ENCODE results near the gene MIPOL1. TPM values are rescaled to one million over a fixed set of nuclear protein-coding genes. Genes with fewer than 3 reads are reported as not detected.

The MIPOL1 gene
- total and polyA plus RNA-seq, 7 donors: 0.77 to 5.6 (median 5.1) TPM

DNA sequence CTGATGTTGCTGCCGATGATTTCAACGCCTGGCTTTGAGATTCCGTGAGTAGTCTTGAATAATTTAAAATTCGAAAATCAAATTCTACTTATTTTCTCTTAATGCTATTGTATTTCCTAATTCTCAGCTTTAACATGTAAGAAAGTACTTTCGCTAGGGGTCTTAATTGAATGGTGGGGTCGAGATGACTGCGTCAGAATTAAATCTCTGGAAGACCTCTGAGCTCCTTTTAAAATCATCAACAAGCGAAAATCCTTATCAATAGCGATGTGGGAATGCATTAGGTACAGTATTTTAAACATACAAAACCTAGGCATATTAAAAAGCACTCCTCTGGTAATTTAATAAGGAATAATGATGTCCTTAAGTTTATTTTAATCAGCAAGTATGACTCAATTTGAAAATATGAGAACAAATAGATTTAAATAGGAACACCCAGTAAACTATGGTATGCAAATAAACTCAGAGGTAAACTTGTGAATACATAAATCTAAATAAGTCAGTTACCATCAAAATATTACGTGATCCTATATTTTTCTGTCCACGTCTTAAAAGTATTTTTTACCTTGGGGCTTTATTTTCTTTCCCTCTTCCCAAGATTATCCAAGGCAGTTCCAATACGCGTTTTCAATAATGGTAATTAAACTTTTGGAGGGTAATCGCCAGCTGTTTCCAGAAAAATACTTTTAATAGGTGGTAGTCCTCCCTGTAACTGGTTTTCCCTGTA is 395.9 kb downstream of the MIPOL1 start:
- intact Hi-C loops (cut with DNase I): loop anchor here in 1 of 2 donors (10.0 kb wide), 1 partner anchor 349 kb away; no protein-coding TSS in a partner anchor
- H3K4me1 ChIP-seq: peaks cover 24% of the 10 kb centered on the region
- peaks cover 5 to 98% (median 56%) of the 10 kb centered on the region in 3 donors for H3K27me3 ChIP-seq (ENCODE audit: insufficient read depth in 3 of 3, low read length in 2 of 3)
- ATAC-seq (no peak), DNase-seq (no peak)
- peak overlapping the region; percentile 62 for H3K4me3 ChIP-seq
- no peaks in the 10 kb centered on the region for H3K9me3 ChIP-seq
- H3K36me3 ChIP-seq (ENCODE audit: insufficient read depth in 1 of 2, low read depth in 1 of 2): no peaks in the 10 kb centered on the region
- 16 to 21% (median 20%) methylated on average over 14 of the region's 14 CpGs for WGBS, 3 donors
- TF ChIP-seq, protein P1, sequence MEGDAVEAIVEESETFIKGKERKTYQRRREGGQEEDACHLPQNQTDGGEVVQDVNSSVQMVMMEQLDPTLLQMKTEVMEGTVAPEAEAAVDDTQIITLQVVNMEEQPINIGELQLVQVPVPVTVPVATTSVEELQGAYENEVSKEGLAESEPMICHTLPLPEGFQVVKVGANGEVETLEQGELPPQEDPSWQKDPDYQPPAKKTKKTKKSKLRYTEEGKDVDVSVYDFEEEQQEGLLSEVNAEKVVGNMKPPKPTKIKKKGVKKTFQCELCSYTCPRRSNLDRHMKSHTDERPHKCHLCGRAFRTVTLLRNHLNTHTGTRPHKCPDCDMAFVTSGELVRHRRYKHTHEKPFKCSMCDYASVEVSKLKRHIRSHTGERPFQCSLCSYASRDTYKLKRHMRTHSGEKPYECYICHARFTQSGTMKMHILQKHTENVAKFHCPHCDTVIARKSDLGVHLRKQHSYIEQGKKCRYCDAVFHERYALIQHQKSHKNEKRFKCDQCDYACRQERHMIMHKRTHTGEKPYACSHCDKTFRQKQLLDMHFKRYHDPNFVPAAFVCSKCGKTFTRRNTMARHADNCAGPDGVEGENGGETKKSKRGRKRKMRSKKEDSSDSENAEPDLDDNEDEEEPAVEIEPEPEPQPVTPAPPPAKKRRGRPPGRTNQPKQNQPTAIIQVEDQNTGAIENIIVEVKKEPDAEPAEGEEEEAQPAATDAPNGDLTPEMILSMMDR (IDR thresholded peaks at IDR 0.05): no peak
- no peak overlapping the region for H3K27ac ChIP-seq

DNA sequence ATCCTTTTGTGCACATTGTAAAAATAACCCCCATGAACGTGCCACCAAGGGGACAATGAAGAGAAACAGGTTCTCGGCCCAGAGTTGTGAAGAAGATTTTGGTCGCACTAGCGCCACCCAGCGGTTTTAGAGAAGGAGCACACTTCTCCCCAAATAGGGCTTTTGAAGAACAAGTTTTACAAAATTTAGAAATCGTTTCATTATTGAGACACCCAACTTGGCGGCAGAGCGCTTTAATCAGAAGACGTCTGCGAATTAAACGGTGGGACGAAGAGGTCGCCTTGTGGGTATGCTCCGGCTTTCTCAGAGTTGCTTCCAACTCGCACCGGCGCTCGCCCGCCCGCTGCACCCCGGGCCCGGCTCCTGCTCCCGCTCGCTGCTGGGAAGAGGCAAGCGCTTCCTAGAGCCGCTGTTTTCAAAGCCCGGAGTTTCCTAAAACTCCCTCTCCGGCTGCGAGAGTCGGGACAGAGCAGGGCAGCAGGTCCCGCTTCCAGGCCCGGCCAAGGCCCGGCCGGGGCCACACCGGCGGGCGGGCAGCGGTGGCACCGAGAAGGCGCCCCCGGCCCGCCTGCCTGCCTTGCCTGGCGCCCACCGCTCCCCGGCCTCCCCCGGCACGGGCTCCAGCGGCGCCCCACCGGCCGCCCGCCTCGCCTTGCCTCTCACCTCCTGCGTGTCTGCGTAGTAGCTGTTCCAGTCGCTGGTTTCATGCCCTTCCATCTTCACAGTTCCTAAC is 396.7 kb downstream of the MIPOL1 start:
- peaks cover 30% of the 10 kb centered on the region for H3K4me1 ChIP-seq
- TF ChIP-seq, protein P1 (IDR thresholded peaks at IDR 0.05): peak; percentile 49
- H3K9me3 ChIP-seq: no peaks in the 10 kb centered on the region
- peaks cover 5 to 98% (median 57%) of the 10 kb centered on the region in 3 donors for H3K27me3 ChIP-seq (ENCODE audit: insufficient read depth in 3 of 3, low read length in 2 of 3)
- DNase-seq: no peak
- H3K36me3 ChIP-seq (ENCODE audit: insufficient read depth in 1 of 2, low read depth in 1 of 2): no peaks in the 10 kb centered on the region
- WGBS, 3 donors: 1 to 2% (median 2%) methylated on average over 46 to 56 of the region's 56 CpGs
- H3K4me3 ChIP-seq: peak overlapping the region; percentile 62
- intact Hi-C loops (cut with DNase I): loop anchor here in 1 of 2 donors (10.0 kb wide), 1 partner anchor 350 kb away; no protein-coding TSS in a partner anchor
- ATAC-seq: peak in 1 of 4 donors; percentile 6
- no peak overlapping the region for H3K27ac ChIP-seq

DNA sequence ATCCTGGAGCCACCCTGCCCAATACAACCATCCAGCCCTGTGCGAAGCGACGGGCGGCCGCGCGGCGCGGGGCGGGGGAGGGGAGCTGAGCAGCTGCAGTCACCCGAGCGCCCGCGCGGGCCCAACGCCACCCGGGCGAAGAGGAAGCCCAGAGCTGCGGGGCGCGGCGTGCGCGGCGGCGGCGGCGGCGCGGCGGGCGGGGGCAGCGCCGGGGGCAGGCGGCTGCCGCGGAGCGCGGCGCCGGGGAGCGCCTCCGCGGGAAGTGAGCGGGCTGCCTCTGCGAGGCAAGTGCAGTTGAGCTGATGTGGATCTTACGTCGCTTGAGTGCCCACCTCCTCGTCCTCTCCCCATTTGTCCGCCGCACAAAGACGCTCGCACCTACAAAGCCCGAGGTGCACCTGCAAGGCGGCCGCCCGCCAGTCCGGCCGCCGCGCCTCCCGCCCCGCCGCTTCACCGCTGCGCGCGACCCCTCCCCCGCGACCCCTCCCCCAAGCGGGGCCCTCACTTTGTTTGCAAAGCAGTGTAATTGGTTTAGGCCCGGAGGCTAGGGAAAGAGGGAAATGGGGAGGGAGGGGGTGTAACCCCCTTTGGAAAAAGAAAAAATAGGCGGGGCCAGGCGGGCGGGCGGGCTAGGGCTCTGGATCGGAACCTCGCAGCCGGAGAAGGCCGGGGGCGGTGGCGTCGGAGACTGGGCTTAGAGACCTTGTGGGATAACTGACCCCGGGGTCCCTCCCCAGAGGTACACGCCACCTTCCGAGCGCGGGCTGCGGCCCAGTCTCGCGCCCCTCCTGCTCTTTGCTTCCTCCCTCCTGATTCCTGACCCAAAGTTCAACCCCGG is 397.5 kb downstream of the MIPOL1 start, which contains the start of the genes FOXA1 and TTC6:
Gene FOXA1 (minus strand): TSS at position 279 of the 838 bp plus-strand sequence. CDS start 277 bp downstream, at position 2.
Gene TTC6 (plus strand): TSS at position 659 of the 838 bp plus-strand sequence. CDS start 26,436 bp downstream, outside the sequence.
- intact Hi-C loops (cut with DNase I): loop anchor here in 1 of 2 donors (10.0 kb wide), 1 partner anchor 350 kb away; no protein-coding TSS in a partner anchor
- 1 to 2% (median 1%) methylated on average over 41 to 92 of the region's 92 CpGs for WGBS, 3 donors
- Histone ChIP-seq H3K4me3 (peak within 1 kb of the TSS; percentile 62), H3K27ac (no peak within 1 kb of the TSS), H3K27me3 (ENCODE audit: insufficient read depth in 3 of 3, low read length in 2 of 3) (peaks cover 3 to 98% (median 65%) of the 10 kb centered on the region in 3 donors), H3K9me3 (no peaks in the 10 kb centered on the region), H3K36me3 (ENCODE audit: insufficient read depth in 1 of 2, low read depth in 1 of 2) (no peaks in the 10 kb centered on the region), H3K4me1 (peaks cover 34% of the 10 kb centered on the region)
- ATAC-seq: peak; percentile 48 to 77 (median 66)
- TF ChIP-seq, protein P1 (IDR thresholded peaks at IDR 0.05): no peak
- peak in 1 of 2 donors; percentile 56 for DNase-seq

Data from psoas muscle (tissue), 8 donors.